GM10266 (cell line): ENCODE measurements around the gene IL17REL.

ENCODE experiments used
- DNase-seq: peaks from one replicate; pipeline ENCODE4 v3.0.0; 2012; ENCODE audit errors: extremely low spot score
- TF ChIP-seq, protein P1 (sequence below): IDR thresholded peaks from 2 replicates; pipeline ENCODE4 v1.5.1; 2012; ENCODE audit warnings: mild to moderate bottlenecking, low read depth; ENCODE audit not compliant: control insufficient read depth, insufficient read depth; ENCODE audit errors: missing control alignments

Gene IL17REL

DNA sequence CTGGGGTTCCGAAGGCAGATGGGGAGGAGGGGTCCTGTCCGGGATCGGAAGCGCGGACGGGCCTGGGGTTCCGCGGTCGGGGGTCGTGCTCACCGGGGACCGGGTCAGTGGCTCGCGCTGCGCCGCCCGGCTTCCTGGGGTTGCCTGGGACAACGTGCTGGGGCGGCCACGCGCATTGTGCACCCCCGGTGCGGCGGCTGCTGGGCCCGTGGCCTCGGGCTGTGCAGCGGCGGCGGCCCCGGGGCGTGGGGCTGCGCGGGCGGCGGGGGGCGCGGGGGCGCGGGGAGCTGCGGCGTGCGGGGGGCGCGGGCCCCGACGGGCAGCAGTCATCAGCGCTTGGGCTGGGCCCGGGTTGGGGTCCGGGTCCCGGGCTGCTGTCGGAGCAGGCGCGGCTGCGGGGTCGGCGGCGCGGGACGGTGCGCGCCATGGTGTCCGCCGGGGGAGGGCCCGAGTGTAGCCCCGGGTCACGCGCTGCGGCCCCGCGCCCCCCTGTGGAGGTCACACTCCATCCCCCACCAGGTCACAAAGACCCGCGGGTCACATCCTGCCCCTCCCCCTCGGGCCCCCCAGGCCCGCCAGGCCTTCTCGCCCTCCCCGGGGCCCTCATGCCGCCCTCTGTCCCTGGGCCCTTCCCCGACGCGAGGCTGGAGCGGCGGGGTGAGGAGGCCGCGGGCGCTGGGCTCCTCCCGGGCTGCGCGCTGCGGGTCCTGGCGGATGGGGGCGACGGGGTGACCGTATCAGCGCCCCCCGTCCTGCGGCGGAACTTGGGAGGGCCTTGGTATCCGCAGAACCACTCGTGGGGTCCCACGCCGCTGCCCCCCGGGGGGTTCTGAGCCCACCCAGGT, 45.7 kb upstream of the IL17REL start, which contains the start of gene TTLL8:
TTLL8 (minus strand) TSS at position 238 of the 845 bp plus-strand sequence.
- TF ChIP-seq, protein P1, sequence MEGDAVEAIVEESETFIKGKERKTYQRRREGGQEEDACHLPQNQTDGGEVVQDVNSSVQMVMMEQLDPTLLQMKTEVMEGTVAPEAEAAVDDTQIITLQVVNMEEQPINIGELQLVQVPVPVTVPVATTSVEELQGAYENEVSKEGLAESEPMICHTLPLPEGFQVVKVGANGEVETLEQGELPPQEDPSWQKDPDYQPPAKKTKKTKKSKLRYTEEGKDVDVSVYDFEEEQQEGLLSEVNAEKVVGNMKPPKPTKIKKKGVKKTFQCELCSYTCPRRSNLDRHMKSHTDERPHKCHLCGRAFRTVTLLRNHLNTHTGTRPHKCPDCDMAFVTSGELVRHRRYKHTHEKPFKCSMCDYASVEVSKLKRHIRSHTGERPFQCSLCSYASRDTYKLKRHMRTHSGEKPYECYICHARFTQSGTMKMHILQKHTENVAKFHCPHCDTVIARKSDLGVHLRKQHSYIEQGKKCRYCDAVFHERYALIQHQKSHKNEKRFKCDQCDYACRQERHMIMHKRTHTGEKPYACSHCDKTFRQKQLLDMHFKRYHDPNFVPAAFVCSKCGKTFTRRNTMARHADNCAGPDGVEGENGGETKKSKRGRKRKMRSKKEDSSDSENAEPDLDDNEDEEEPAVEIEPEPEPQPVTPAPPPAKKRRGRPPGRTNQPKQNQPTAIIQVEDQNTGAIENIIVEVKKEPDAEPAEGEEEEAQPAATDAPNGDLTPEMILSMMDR = no peak
- no peak for DNase-seq

DNA sequence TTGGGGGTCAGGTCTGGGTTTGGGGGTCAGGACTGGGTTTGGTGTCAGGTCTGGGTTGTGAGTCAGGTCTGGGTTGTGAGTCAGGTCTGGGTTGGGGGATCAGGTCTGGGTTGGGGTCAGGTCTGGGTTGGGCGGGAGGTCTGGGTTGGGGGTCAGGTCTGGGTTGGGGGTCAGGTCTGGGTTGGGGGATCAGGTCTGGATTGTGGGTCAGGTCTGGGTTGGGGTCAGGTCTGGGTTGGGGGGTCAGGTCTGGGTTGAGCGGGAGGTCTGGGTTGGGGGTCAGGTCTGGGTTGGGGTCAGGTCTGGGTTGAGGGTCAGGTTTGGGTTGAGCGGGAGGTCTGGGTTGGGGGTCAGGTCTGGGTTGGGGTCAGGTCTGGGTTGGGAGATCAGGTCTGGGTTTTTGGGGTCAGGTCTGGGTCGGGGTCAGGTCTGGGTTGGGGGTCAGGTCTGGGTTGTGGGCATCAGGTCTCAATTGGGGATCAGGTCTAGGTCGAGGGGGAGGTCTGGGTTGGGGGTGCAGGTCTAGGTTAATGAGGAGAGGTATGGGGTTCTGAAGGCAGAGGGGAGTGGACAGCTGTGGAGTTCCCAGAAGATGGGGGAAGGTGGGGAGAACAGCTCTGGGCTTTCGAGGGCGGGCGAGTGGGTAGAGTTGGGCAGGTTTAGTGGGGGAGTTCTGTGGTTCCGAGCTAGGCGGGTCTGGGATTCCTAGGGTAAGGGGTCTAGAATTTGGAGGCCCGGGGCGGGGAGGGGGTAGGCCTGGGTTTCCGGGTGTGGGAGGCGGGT, 44.9 kb upstream of the IL17REL start:
- TF ChIP-seq, protein P1 = no peak
- no peak for DNase-seq

DNA sequence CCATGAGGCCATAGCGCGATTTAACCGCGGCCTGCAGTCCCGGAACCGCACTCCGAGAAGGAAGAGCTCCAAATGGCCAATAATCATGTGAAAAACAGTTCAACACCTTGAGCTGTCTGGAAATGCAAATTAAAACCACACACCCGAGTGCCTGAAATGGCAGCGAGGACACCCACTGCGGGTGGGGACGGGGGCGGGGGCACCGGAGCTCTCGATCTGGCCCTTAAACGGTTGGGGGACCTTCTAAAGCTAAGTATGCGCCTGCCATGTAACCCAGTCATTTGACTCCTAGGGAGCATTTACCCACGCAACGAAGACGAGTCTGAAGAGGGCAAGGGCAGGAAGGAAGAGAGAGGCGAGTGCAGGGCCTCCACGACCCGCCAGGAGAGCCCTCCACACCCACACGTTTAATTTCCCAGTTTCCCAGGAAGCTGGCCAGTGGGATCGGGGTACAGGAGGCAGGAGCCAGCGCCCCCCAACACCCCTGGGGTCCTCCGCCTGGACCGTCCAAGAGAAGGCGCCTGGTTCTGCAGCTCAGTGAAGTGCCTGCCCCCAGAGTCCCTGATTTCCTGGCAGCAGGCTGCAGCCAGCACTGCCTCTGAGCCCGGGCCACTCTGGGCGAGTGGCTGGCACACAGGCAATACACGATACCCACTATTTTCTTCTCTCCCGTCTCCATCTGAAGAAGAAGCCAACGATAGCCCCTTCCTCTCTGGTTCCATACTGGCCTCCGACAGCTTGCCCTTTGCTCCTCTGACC, 43.8 kb upstream of the IL17REL start:
- TF ChIP-seq, protein P1 = no peak
- DNase-seq = no peak

DNA sequence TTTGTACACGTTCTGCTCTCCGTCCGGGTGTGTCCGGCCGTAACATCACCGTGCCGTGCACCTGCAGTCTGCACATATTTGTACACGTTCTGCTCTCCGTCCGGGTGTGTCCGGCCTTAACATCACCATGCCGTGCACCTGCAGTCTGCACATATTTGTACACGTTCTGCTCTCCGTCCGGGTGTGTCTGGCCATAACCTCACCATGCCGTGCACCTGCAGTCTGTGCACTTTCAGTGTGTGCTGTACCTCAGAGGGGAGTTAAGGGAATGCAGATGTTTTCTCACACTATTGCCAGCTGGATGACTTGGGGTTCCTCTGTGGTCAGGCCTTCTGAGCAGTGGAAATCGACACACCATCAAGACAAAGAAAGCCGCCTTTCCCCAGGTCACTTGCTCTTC, 41.3 kb upstream of the IL17REL start:
- no peak for DNase-seq

DNA sequence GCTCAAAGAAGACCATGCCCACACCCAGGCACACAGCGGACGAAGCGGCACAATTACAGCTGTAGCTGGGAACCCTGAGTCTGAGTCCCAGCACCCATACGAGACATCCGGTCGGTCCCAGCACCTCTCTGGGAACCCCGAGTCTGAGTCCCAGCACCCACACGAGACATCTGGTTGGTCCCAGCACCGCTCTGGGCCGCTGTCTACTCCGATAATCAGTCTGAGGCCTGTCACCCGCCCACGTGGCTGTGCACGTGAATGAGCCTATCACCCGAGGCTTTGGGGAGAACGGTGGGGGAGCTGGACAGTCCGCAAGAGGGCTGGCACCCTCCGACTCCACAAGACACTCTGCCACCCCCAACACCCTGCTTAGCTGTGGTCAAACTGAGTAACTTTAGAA, 39.4 kb upstream of the IL17REL start:
- no peak for DNase-seq
- TF ChIP-seq, protein P1 = no peak

More for the DNA sequence above, 41.3 kb upstream of the IL17REL start:
- TF ChIP-seq, protein P1 = no peak

DNA sequence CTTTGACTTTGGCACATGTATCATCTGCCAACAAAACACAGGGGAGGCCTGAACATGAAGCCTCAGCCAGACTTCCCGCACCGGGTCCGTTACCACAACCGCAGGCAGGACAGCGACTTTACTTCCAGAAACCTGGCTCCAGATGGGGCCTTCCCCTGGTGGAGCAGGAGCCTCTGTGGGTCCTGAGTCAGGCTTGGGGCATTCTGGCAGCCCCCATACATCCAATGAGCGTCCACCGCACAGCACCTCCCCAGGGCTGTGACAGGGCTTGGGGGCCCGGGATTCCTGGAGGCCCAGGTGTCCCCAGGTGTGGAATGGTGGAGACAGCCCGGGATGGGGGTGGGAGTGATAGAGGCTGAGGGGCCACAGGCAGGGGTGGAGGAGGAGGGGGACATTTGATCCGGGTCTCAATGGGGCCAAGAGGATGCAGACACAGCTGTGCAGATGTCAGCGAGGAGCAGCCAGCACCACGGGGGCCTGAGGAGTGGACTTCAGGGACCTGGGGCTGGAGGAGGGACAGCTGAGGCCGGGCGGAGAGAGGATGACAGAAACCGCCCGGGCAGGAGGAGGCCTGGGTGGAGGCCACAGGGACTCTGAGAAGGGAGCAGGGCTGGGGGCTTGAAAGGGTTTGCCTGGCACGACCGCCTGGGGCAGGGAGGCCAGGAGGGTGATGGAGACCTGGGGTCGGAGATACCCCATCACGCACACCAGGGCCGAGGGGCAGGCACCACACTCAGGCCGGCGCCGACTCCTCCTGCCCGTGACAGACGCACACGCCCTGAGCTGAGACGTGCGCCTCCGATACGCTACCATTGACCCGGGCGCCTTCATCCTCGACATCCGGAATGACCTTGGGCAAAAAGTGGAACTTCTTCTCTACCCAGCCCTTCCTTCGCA, 37.0 kb upstream of the IL17REL start:
- TF ChIP-seq, protein P1 = no peak
- DNase-seq = no peak
